MM.1S (cell line): ENCODE data around the gene VPS54.

Experiments used
- CTCF ChIP-seq: fragments of 300-600 bp; sonication (generic); IDR thresholded peaks from 2 replicates; pipeline ENCODE4 v1.5.1; 2016; ENCODE audit warnings: antibody characterized with exemption, low read length, mixed read lengths
- EZH2 ChIP-seq: fragments of 300-600 bp; sonication (generic); optimal IDR thresholded peaks from 2 replicates; pipeline ENCODE3; 2017; ENCODE audit warnings: low read depth, mild to moderate bottlenecking, antibody characterized with exemption, low read length, mixed read lengths

GRCh38 chr2:63855418-63856302 lies 163.6 kb downstream of the VPS54 start:
- no peak for TF ChIP-seq CTCF
- no peak for TF ChIP-seq EZH2
